ENCODE measurements around the gene PRPF38A.
A peak's percentile ranks its signal among the peaks of the same experiment; 100 is the strongest.

PRPF38A gene

GRCh38 chr1:52400131-52400530, 4.3 kb upstream of the PRPF38A start:
- no peak for DNase-seq (ENCODE audit: low spot score)

GRCh38 chr1:52402860-52403240, 1.6 kb upstream of the PRPF38A start:
- DNase-seq (ENCODE audit: low spot score) = no peak

GRCh38 chr1:52403566-52404115, 761 bp upstream of the PRPF38A start:
- DNase-seq (ENCODE audit: low spot score) = peak; percentile 69

GRCh38 chr1:52404975-52405338, 555 bp downstream of the PRPF38A start:
- no peak for DNase-seq (ENCODE audit: low spot score)

GRCh38 chr1:52413410-52413989, 9.1 kb downstream of the PRPF38A start:
- no peak for DNase-seq (ENCODE audit: low spot score)

GRCh38 chr1:52414942-52415341, 10.5 kb downstream of the PRPF38A start:
- DNase-seq (ENCODE audit: low spot score) = no peak

- no peak for DNase-seq (ENCODE audit: low spot score)
Measured at GRCh38 chr1:52416811-52417210, 12.4 kb downstream of the PRPF38A start.

- DNase-seq (ENCODE audit: low spot score) = no peak
Measured at GRCh38 chr1:52420713-52421112, 16.3 kb downstream of the PRPF38A start.

GRCh38 chr1:52423055-52423454, 18.7 kb downstream of the PRPF38A start:
- DNase-seq (ENCODE audit: low spot score) = no peak

- no peak for DNase-seq (ENCODE audit: low spot score)
Measured at GRCh38 chr1:52423771-52424170, 19.4 kb downstream of the PRPF38A start.

- no peak for DNase-seq (ENCODE audit: low spot score)
Measured at GRCh38 chr1:52424231-52424636, 19.8 kb downstream of the PRPF38A start.

GRCh38 chr1:52424813-52425212, 20.4 kb downstream of the PRPF38A start:
- DNase-seq (ENCODE audit: low spot score) = no peak

- DNase-seq (ENCODE audit: low spot score) = peak; percentile 28
Measured at GRCh38 chr1:52426371-52426770, 22.0 kb downstream of the PRPF38A start.

- no peak for DNase-seq (ENCODE audit: low spot score)
Measured at GRCh38 chr1:52427152-52427551, 22.8 kb downstream of the PRPF38A start.

GRCh38 chr1:52432807-52433206, 28.4 kb downstream of the PRPF38A start:
- no peak for DNase-seq (ENCODE audit: low spot score)

- no peak for DNase-seq (ENCODE audit: low spot score)
Measured at GRCh38 chr1:52435211-52435610, 30.8 kb downstream of the PRPF38A start.

- DNase-seq (ENCODE audit: low spot score) = no peak
Measured at GRCh38 chr1:52435650-52436049, 31.2 kb downstream of the PRPF38A start.

GRCh38 chr1:52436817-52437216, 32.4 kb downstream of the PRPF38A start:
- no peak for DNase-seq (ENCODE audit: low spot score)

GRCh38 chr1:52439976-52440375, 35.6 kb downstream of the PRPF38A start:
- no peak for DNase-seq (ENCODE audit: low spot score)

GRCh38 chr1:52444463-52444862, 40.1 kb downstream of the PRPF38A start:
- DNase-seq (ENCODE audit: low spot score) = no peak

- DNase-seq (ENCODE audit: low spot score) = no peak
Measured at GRCh38 chr1:52454127-52454526, 49.7 kb downstream of the PRPF38A start.

- DNase-seq (ENCODE audit: low spot score) = no peak
Measured at GRCh38 chr1:52454779-52455178, 50.4 kb downstream of the PRPF38A start.

- no peak for DNase-seq (ENCODE audit: low spot score)
Measured at GRCh38 chr1:52455686-52456085, 51.3 kb downstream of the PRPF38A start.

GRCh38 chr1:52460694-52461093, 56.3 kb downstream of the PRPF38A start:
- no peak for DNase-seq (ENCODE audit: low spot score)
